Mesendoderm (in vitro differentiated cells): ENCODE data around the gene AGAP1.

Experiments
- DNase-seq: peaks from one replicate; pipeline ENCODE4 v3.0.0; 2013
- H2AK5ac ChIP-seq: 2 replicates; pipeline ENCODE4 v1.6.1; 2013; ENCODE audit warnings: low read length, inconsistent platforms
- H2BK120ac ChIP-seq: 2 replicates; pipeline ENCODE4 v1.6.1; 2013; ENCODE audit warnings: low read depth, mild to moderate bottlenecking, low read length, moderate library complexity, mixed read lengths
- H2BK15ac ChIP-seq: replicated peaks from 2 replicates; pipeline ENCODE4 v1.6.1; 2013; ENCODE audit warnings: low read depth, mild to moderate bottlenecking, moderate library complexity
- H2BK5ac ChIP-seq: 2 replicates; pipeline ENCODE4 v1.6.1; 2013; ENCODE audit warnings: low read length, inconsistent platforms
- H3K18ac ChIP-seq: 2 replicates; pipeline ENCODE4 v1.6.1; 2013; ENCODE audit warnings: mild to moderate bottlenecking, low read length, mixed read lengths
- H3K23ac ChIP-seq: one replicate; pipeline ENCODE4 v1.6.1; 2013; ENCODE audit warnings: low read length
- H3K27ac ChIP-seq: 2 replicates; pipeline ENCODE4 v1.5.1; 2013; ENCODE audit warnings: low read depth, mild to moderate bottlenecking, inconsistent platforms, low read length, moderate library complexity
- H3K27me3 ChIP-seq: 2 replicates; pipeline ENCODE4 v1.6.1; 2013; ENCODE audit warnings: low read length, control low read depth, mild to moderate bottlenecking, inconsistent platforms; ENCODE audit not compliant: insufficient read depth, poor library complexity
- H3K36me3 ChIP-seq: 2 replicates; pipeline ENCODE4 v1.6.1; 2013; ENCODE audit warnings: low read length, inconsistent platforms; ENCODE audit not compliant: control insufficient read depth, insufficient read depth
- H3K4ac ChIP-seq: one replicate; pipeline ENCODE4 v1.6.1; 2013; ENCODE audit warnings: low read depth, mild to moderate bottlenecking, low read length, moderate library complexity
- H3K4me1 ChIP-seq: 2 replicates; pipeline ENCODE4 v1.6.1; 2013; ENCODE audit warnings: low read depth, low read length, inconsistent platforms; ENCODE audit not compliant: control insufficient read depth
- H3K4me2 ChIP-seq: 2 replicates; pipeline ENCODE4 v1.6.1; 2013; ENCODE audit warnings: low read length
- H3K4me3 ChIP-seq: 2 replicates; pipeline ENCODE4 v1.5.1; 2013; ENCODE audit warnings: mild to moderate bottlenecking, low read length
- H3K56ac ChIP-seq: one replicate; pipeline ENCODE4 v1.6.1; 2013; ENCODE audit warnings: low read length
- H3K79me1 ChIP-seq: 2 replicates; pipeline ENCODE4 v1.6.1; 2013; ENCODE audit warnings: low read length, inconsistent platforms
- H3K79me2 ChIP-seq: 2 replicates; pipeline ENCODE4 v1.6.1; 2013; ENCODE audit warnings: mild to moderate bottlenecking, low read length; ENCODE audit not compliant: control insufficient read depth, insufficient read depth
- H3K9ac ChIP-seq: 2 replicates; pipeline ENCODE4 v1.6.1; 2013; ENCODE audit warnings: low read length, inconsistent platforms
- H4K5ac ChIP-seq: one replicate; pipeline ENCODE4 v1.6.1; 2013; ENCODE audit warnings: low read length
- H4K8ac ChIP-seq: one replicate; pipeline ENCODE4 v1.6.1; 2013; ENCODE audit warnings: low read depth, mild to moderate bottlenecking, control low read depth, low read length, moderate library complexity
- WGBS: extraction: QIAGEN DNeasy Blood & Tissue Kit; methylation state at CpG from one replicate; pipeline ENCODE4 v1.1.7; 2013; ENCODE audit warnings: low lambda C conversion rate, missing lambda C conversion rate; ENCODE audit not compliant: insufficient coverage; ENCODE audit errors: extremely low coverage; 5-methylcytosine and 5-hydroxymethylcytosine counted together

The AGAP1 gene

GRCh38 chr2:235976956-235977355 is 483.1 kb downstream of the AGAP1 start:
- no CpG with 5 or more reads among the region's 11 CpGs for WGBS
- Histone ChIP-seq H3K36me3 (no peaks in the 10 kb centered on the region), H3K4me2 (no peak overlapping the region)

GRCh38 chr2:235977445-235977844 is 483.6 kb downstream of the AGAP1 start:
- no peaks in the 10 kb centered on the region for H3K4me1 ChIP-seq
- H3K9ac ChIP-seq = no peak overlapping the region
- DNase-seq = no peak
- H2BK5ac ChIP-seq = no peak overlapping the region
- no peaks in the 10 kb centered on the region for H3K79me1 ChIP-seq
- H3K4ac ChIP-seq = no peak overlapping the region
- H3K79me2 ChIP-seq = no peaks in the 10 kb centered on the region
- H3K4me3 ChIP-seq = no peak overlapping the region
- H3K56ac ChIP-seq = no peak overlapping the region
- H2AK5ac ChIP-seq = no peak overlapping the region
- no peaks in the 10 kb centered on the region for H3K36me3 ChIP-seq
- no peak overlapping the region for H3K23ac ChIP-seq
- H3K4me2 ChIP-seq = no peak overlapping the region
- no peak overlapping the region for H2BK120ac ChIP-seq
- no peak overlapping the region for H3K27ac ChIP-seq
- no peaks in the 10 kb centered on the region for H3K27me3 ChIP-seq
- H3K18ac ChIP-seq = no peak overlapping the region
- no peak overlapping the region for H4K5ac ChIP-seq
- H4K8ac ChIP-seq = no peak overlapping the region
- no peak overlapping the region for H2BK15ac ChIP-seq
- WGBS = no CpG with 5 or more reads among the region's 9 CpGs

More at GRCh38 chr2:235976956-235977355, 483.1 kb downstream of the AGAP1 start:
- Histone ChIP-seq H3K79me1 (no peaks in the 10 kb centered on the region), H3K4me3 (no peak overlapping the region), H4K8ac (no peak overlapping the region), H2BK15ac (no peak overlapping the region), H3K27me3 (no peaks in the 10 kb centered on the region), H3K23ac (no peak overlapping the region), H2AK5ac (no peak overlapping the region), H3K9ac (no peak overlapping the region), H2BK5ac (no peak overlapping the region), H3K79me2 (no peaks in the 10 kb centered on the region), H3K27ac (no peak overlapping the region), H3K4ac (no peak overlapping the region), H3K4me1 (no peaks in the 10 kb centered on the region), H3K56ac (no peak overlapping the region), H2BK120ac (no peak overlapping the region), H4K5ac (no peak overlapping the region), H3K18ac (no peak overlapping the region)
- no peak for DNase-seq

GRCh38 chr2:235978022-235978421 is 484.2 kb downstream of the AGAP1 start:
- Histone ChIP-seq H3K27ac (no peak overlapping the region), H3K18ac (no peak overlapping the region), H3K4me2 (no peak overlapping the region), H3K36me3 (no peaks in the 10 kb centered on the region), H3K4ac (no peak overlapping the region), H4K5ac (no peak overlapping the region), H2BK120ac (no peak overlapping the region), H3K27me3 (no peaks in the 10 kb centered on the region), H3K56ac (no peak overlapping the region), H2BK15ac (no peak overlapping the region), H2BK5ac (no peak overlapping the region), H3K23ac (no peak overlapping the region), H3K4me1 (no peaks in the 10 kb centered on the region), H3K79me2 (no peaks in the 10 kb centered on the region), H3K79me1 (no peaks in the 10 kb centered on the region), H2AK5ac (no peak overlapping the region), H3K4me3 (no peak overlapping the region), H3K9ac (no peak overlapping the region), H4K8ac (no peak overlapping the region)
- no CpG with 5 or more reads among the region's 1 CpG for WGBS
- no peak for DNase-seq

- no CpG with 5 or more reads among the region's 8 CpGs for WGBS
- Histone ChIP-seq H2BK15ac (no peak overlapping the region), H2AK5ac (no peak overlapping the region), H3K9ac (no peak overlapping the region), H4K8ac (no peak overlapping the region), H3K4me3 (no peak overlapping the region), H2BK5ac (no peak overlapping the region), H3K36me3 (no peaks in the 10 kb centered on the region), H2BK120ac (no peak overlapping the region), H3K18ac (no peak overlapping the region), H3K79me1 (no peaks in the 10 kb centered on the region), H3K56ac (no peak overlapping the region), H3K23ac (no peak overlapping the region), H3K79me2 (no peaks in the 10 kb centered on the region), H3K4me1 (no peaks in the 10 kb centered on the region), H3K4ac (no peak overlapping the region), H3K27ac (no peak overlapping the region), H4K5ac (no peak overlapping the region), H3K27me3 (no peaks in the 10 kb centered on the region), H3K4me2 (no peak overlapping the region)
- no peak for DNase-seq
Observed at GRCh38 chr2:235979037-235979436, 485.2 kb downstream of the AGAP1 start.

GRCh38 chr2:235979753-235980435 is 486.1 kb downstream of the AGAP1 start:
- no peak overlapping the region for H4K8ac ChIP-seq
- no peak overlapping the region for H3K4me2 ChIP-seq
- H3K4me1 ChIP-seq = no peaks in the 10 kb centered on the region
- H3K36me3 ChIP-seq = no peaks in the 10 kb centered on the region
- H3K18ac ChIP-seq = no peak overlapping the region
- no peak overlapping the region for H2BK120ac ChIP-seq
- no peak overlapping the region for H2BK15ac ChIP-seq
- no peak overlapping the region for H3K4ac ChIP-seq
- DNase-seq = no peak
- no peak overlapping the region for H2BK5ac ChIP-seq
- H3K56ac ChIP-seq = no peak overlapping the region
- H4K5ac ChIP-seq = no peak overlapping the region
- no peak overlapping the region for H3K23ac ChIP-seq
- no peak overlapping the region for H3K4me3 ChIP-seq
- no peaks in the 10 kb centered on the region for H3K79me2 ChIP-seq
- H3K9ac ChIP-seq = no peak overlapping the region
- H3K27me3 ChIP-seq = no peaks in the 10 kb centered on the region
- no peak overlapping the region for H3K27ac ChIP-seq
- no peak overlapping the region for H2AK5ac ChIP-seq
- no CpG with 5 or more reads among the region's 15 CpGs for WGBS
- H3K79me1 ChIP-seq = no peaks in the 10 kb centered on the region

- Histone ChIP-seq H3K9ac (no peak overlapping the region), H2AK5ac (no peak overlapping the region), H3K4me2 (no peak overlapping the region), H3K79me1 (no peaks in the 10 kb centered on the region), H2BK5ac (no peak overlapping the region), H3K27ac (no peak overlapping the region), H3K4me3 (no peak overlapping the region), H2BK120ac (no peak overlapping the region), H3K79me2 (no peaks in the 10 kb centered on the region), H3K18ac (no peak overlapping the region), H3K23ac (no peak overlapping the region), H3K27me3 (no peaks in the 10 kb centered on the region), H2BK15ac (no peak overlapping the region), H3K4me1 (no peaks in the 10 kb centered on the region), H3K4ac (no peak overlapping the region), H3K56ac (no peak overlapping the region), H4K5ac (no peak overlapping the region), H4K8ac (no peak overlapping the region), H3K36me3 (no peaks in the 10 kb centered on the region)
- WGBS = no CpG with 5 or more reads among the region's 15 CpGs
- DNase-seq = peak; percentile 68
Observed at GRCh38 chr2:235981631-235982030, 487.8 kb downstream of the AGAP1 start.
